ENCODE results near the gene BIRC5. TPM values are rescaled to one million over a fixed set of nuclear protein-coding genes. Genes with fewer than 3 reads are reported as not detected.

The BIRC5 gene
- total RNA-seq, 1 experiment from 2014 or later: 119 TPM

DNA sequence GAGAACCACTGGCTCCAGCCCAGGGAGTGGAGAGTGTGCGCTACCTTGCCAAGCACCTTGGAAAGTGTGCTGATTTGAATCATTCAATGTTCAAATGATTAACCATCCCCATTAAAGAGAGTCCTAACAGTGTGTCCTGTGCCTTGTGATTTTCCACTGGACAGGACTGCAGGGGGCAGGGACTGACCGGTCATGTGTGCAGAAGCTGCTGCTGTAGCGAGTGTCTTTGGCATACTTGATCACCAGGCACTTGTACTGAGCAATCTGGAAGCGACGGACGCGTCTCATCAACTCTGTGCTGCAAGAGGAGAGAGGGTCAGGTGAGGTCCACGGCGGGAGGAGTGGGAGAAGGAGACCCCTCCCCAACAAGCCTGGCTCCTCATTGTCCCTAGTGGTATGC is 29.2 kb upstream of the BIRC5 start:
- ATAC-seq: no peak
- H3K4me3 ChIP-seq (ENCODE audit: low read depth in 2 of 2, low read length in 2 of 2): no peak overlapping the region
- H3K9me3 ChIP-seq (ENCODE audit: control insufficient read depth, insufficient read depth, low read depth, low read length): no peaks in the 10 kb centered on the region
- peaks cover 26% of the 10 kb centered on the region for H3K4me1 ChIP-seq (ENCODE audit: control insufficient read depth, insufficient read depth, low read length)
- no peaks in the 10 kb centered on the region for H3K27me3 ChIP-seq (ENCODE audit: control insufficient read depth, insufficient read depth, low read length)
- intact Hi-C loops (cut with micrococcal nuclease; ENCODE audit: unreplicated experiment): no loop called here
- in situ Hi-C loops (cut with HindIII; ENCODE audit: low pct_unique_long_range_greater_than_20kb, low sequenced_read_pairs): no loop called here
- ChIA-PET POLR2A (no interaction called here), CTCF (no interaction called here)
- TF ChIP-seq SIN3A (IDR thresholded peaks at IDR 0.05; ENCODE audit: borderline replicate concordance, insufficient read depth, low read depth, low read length) (no peak), TCF7L2 (IDR thresholded peaks at IDR 0.05; ENCODE audit: low read depth, low read length) (no peak)
- H3K36me3 ChIP-seq (ENCODE audit: control insufficient read depth, insufficient read depth, low read length): peaks cover 3% of the 10 kb centered on the region
- DNase-seq (ENCODE audit: low read depth, low spot score): no peak
- H3K27ac ChIP-seq (ENCODE audit: low read length): no peak overlapping the region
- BruUV-seq (replicated peaks): no TSS peak

DNA sequence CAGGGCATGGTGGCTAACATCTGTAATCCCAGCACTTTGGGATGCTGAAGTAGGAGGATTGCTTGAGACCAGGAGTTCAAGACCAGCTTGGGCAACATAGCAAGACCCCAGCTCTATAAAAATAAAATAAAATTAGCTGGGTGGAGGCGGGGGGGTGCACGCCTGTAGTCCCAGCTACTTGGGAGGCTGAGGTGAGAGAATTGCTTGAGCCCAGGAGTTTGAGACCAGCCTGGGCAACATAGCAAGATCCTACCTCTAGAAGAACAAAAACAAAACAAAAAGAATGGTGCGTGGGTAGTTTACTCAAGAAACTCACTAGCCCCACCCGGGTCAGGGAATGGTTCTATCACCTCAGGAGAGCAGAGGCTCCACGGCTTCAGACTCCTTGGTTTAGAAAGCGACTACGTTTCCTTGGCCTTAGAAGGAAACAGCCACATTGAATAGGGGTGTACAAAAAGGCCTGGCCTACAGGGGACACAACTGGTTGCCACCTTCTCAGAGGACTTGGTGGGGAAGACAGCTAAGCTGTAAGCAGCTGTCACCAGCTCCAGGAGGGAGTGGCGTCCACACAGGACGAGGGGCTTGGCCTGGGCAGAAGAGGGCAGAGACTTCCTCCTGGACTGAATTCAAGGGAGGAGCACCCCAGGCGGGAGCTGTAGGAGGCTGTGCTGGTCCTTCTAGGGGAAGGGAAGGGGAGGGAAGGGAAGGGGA is 27.9 kb upstream of the BIRC5 start:
- TF ChIP-seq, protein P1, sequence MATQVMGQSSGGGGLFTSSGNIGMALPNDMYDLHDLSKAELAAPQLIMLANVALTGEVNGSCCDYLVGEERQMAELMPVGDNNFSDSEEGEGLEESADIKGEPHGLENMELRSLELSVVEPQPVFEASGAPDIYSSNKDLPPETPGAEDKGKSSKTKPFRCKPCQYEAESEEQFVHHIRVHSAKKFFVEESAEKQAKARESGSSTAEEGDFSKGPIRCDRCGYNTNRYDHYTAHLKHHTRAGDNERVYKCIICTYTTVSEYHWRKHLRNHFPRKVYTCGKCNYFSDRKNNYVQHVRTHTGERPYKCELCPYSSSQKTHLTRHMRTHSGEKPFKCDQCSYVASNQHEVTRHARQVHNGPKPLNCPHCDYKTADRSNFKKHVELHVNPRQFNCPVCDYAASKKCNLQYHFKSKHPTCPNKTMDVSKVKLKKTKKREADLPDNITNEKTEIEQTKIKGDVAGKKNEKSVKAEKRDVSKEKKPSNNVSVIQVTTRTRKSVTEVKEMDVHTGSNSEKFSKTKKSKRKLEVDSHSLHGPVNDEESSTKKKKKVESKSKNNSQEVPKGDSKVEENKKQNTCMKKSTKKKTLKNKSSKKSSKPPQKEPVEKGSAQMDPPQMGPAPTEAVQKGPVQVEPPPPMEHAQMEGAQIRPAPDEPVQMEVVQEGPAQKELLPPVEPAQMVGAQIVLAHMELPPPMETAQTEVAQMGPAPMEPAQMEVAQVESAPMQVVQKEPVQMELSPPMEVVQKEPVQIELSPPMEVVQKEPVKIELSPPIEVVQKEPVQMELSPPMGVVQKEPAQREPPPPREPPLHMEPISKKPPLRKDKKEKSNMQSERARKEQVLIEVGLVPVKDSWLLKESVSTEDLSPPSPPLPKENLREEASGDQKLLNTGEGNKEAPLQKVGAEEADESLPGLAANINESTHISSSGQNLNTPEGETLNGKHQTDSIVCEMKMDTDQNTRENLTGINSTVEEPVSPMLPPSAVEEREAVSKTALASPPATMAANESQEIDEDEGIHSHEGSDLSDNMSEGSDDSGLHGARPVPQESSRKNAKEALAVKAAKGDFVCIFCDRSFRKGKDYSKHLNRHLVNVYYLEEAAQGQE (IDR thresholded peaks at IDR 0.05; ENCODE audit: insufficient read depth in 1 of 2, low read depth in 2 of 2, low read length in 1 of 2): no peak
- TF ChIP-seq POLR2AphosphoS5 (IDR thresholded peaks at IDR 0.05; ENCODE audit: low read depth, low read length): no peak
- no peak for TF ChIP-seq SIN3A (IDR thresholded peaks at IDR 0.05; ENCODE audit: borderline replicate concordance, insufficient read depth, low read depth, low read length)
- no peak for TF ChIP-seq TCF7L2 (IDR thresholded peaks at IDR 0.05; ENCODE audit: low read depth, low read length)
- TF ChIP-seq, protein P2, sequence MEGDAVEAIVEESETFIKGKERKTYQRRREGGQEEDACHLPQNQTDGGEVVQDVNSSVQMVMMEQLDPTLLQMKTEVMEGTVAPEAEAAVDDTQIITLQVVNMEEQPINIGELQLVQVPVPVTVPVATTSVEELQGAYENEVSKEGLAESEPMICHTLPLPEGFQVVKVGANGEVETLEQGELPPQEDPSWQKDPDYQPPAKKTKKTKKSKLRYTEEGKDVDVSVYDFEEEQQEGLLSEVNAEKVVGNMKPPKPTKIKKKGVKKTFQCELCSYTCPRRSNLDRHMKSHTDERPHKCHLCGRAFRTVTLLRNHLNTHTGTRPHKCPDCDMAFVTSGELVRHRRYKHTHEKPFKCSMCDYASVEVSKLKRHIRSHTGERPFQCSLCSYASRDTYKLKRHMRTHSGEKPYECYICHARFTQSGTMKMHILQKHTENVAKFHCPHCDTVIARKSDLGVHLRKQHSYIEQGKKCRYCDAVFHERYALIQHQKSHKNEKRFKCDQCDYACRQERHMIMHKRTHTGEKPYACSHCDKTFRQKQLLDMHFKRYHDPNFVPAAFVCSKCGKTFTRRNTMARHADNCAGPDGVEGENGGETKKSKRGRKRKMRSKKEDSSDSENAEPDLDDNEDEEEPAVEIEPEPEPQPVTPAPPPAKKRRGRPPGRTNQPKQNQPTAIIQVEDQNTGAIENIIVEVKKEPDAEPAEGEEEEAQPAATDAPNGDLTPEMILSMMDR (IDR thresholded peaks at IDR 0.05): no peak
- intact Hi-C loops (cut with micrococcal nuclease; ENCODE audit: unreplicated experiment): no loop called here
- Histone ChIP-seq H3K27me3 (ENCODE audit: control insufficient read depth, insufficient read depth, low read length) (no peaks in the 10 kb centered on the region), H3K4me3 (ENCODE audit: low read depth in 2 of 2, low read length in 2 of 2) (peak overlapping the region; percentile 65 to 86), H3K27ac (ENCODE audit: low read length) (peak overlapping the region; percentile 69), H3K4me1 (ENCODE audit: control insufficient read depth, insufficient read depth, low read length) (peaks cover 26% of the 10 kb centered on the region), H3K36me3 (ENCODE audit: control insufficient read depth, insufficient read depth, low read length) (no peaks in the 10 kb centered on the region; the same call in 1 of the 2 replicates), H3K9me3 (ENCODE audit: control insufficient read depth, insufficient read depth, low read depth, low read length) (no peaks in the 10 kb centered on the region)
- in situ Hi-C loops (cut with HindIII; ENCODE audit: low pct_unique_long_range_greater_than_20kb, low sequenced_read_pairs): no loop called here
- BruUV-seq (replicated peaks): no TSS peak
- ChIA-PET CTCF (interaction anchor here (0.6 to 1.1 kb wide), 6 partner anchors 10 to 273 kb away, joined by 3 to 17 read pairs (median 4); no protein-coding TSS in a partner anchor), POLR2A (interaction anchor here (0.6 kb wide), 2 partner anchors 48 to 58 kb away, joined by 3 to 4 read pairs; no protein-coding TSS in a partner anchor)
- DNase-seq (ENCODE audit: low read depth, low spot score) (no peak), ATAC-seq (peak; percentile 61)
